ENCODE measurements around the gene BCAS1. TPM values are rescaled to one million over a fixed set of nuclear protein-coding genes. Genes with fewer than 3 reads are reported as not detected.

Gene BCAS1
- total RNA-seq, 2 donors from 2014 or later, result 2.1 TPM; not detected in 1

DNA sequence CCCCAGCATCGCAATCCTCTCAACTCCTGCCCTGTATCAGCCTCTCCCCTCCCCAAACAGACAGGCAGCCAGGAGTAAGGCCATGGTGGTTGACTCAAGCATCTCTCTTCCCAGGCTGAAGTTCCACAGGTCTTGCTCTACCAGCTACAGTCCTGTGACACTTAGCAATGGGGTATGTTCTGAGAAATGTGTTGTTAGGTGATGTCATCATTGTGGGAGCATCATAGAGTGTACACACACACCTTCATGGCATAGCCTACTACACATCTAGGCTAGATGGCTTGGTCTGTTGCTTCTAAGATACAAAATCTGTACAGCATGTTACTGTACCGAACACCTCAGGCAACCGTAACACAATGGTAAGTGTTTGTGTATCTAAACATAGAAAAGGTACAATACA lies 29.5 kb upstream of the BCAS1 start:
- TF ChIP-seq, protein P1, sequence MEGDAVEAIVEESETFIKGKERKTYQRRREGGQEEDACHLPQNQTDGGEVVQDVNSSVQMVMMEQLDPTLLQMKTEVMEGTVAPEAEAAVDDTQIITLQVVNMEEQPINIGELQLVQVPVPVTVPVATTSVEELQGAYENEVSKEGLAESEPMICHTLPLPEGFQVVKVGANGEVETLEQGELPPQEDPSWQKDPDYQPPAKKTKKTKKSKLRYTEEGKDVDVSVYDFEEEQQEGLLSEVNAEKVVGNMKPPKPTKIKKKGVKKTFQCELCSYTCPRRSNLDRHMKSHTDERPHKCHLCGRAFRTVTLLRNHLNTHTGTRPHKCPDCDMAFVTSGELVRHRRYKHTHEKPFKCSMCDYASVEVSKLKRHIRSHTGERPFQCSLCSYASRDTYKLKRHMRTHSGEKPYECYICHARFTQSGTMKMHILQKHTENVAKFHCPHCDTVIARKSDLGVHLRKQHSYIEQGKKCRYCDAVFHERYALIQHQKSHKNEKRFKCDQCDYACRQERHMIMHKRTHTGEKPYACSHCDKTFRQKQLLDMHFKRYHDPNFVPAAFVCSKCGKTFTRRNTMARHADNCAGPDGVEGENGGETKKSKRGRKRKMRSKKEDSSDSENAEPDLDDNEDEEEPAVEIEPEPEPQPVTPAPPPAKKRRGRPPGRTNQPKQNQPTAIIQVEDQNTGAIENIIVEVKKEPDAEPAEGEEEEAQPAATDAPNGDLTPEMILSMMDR (IDR thresholded peaks at IDR 0.05), result no peak
- no peak for TF ChIP-seq POLR2A (IDR thresholded peaks at IDR 0.05)
- H3K4me1 ChIP-seq, result no peaks in the 10 kb centered on the region
- no peaks in the 10 kb centered on the region for H3K36me3 ChIP-seq (replicated peaks in 1 of 2; ENCODE audit: insufficient read depth in 1 of 2, low read depth in 2 of 2)
- H3K27ac ChIP-seq, result no peak overlapping the region
- WGBS, 2 donors, result 84 to 93% methylated on average over 3 of the region's 3 CpGs
- no peak overlapping the region for H3K4me3 ChIP-seq
- no peaks in the 10 kb centered on the region for H3K27me3 ChIP-seq
- DNase-seq (no peak), ATAC-seq (no peak)
- intact Hi-C loops (cut with DNase I), result loop anchor here (5.0 kb wide), 2 partner anchors 97 to 547 kb away; no protein-coding TSS in a partner anchor
- H3K9me3 ChIP-seq, result no peaks in the 10 kb centered on the region

DNA sequence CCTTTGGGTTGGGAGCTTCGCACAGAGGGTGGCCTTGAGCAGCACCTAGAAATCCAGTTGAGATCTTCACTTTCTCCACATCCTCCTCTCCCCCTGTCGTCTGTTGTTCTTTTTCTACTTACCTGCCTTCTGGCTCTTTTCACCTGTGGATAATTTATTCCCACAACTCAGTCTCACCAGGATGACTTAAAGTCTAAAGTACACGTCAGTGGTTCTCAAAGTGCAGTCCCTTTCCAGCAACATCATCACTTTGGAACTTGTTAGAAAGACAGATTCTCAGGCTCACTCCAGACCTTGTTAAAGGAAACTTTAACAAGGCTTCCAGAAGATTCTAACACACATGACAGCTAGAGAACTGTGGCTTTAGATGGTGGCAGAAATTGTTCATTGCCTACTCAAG lies 27.7 kb upstream of the BCAS1 start:
- H3K27ac ChIP-seq, result no peak overlapping the region
- DNase-seq (no peak), ATAC-seq (no peak)
- no peaks in the 10 kb centered on the region for H3K9me3 ChIP-seq
- TF ChIP-seq POLR2A (IDR thresholded peaks at IDR 0.05), result no peak
- no peak overlapping the region for H3K4me3 ChIP-seq
- no peaks in the 10 kb centered on the region for H3K36me3 ChIP-seq (replicated peaks in 1 of 2; ENCODE audit: insufficient read depth in 1 of 2, low read depth in 2 of 2)
- H3K27me3 ChIP-seq, result no peaks in the 10 kb centered on the region
- intact Hi-C loops (cut with DNase I), result loop anchor here (5.0 kb wide), 2 partner anchors 99 to 549 kb away; no protein-coding TSS in a partner anchor
- no peaks in the 10 kb centered on the region for H3K4me1 ChIP-seq
- 57 to 68% methylated on average over 3 of the region's 3 CpGs for WGBS, 2 donors

DNA sequence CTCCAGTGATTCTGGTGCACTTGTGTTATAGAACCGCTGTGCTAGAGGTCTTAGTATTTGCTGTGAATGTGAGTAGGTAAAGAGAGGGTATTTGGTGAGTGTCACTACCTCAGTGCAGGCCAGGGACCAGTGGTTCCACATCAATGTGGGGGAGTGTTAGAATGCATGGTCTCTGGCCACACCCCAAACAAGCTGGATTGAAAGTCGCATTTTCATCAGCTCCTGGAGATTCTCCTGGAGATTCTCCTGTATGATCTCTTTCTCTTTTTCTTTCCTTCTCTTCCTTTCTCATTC lies 26.8 kb upstream of the BCAS1 start:
- ATAC-seq (no peak), DNase-seq (no peak)
- Histone ChIP-seq H3K9me3 (no peaks in the 10 kb centered on the region), H3K4me3 (no peak overlapping the region), H3K4me1 (no peaks in the 10 kb centered on the region), H3K36me3 (replicated peaks in 1 of 2; ENCODE audit: insufficient read depth in 1 of 2, low read depth in 2 of 2) (no peaks in the 10 kb centered on the region), H3K27me3 (no peaks in the 10 kb centered on the region), H3K27ac (no peak overlapping the region)
- TF ChIP-seq, protein P1 (IDR thresholded peaks at IDR 0.05), result no peak
- TF ChIP-seq POLR2A (IDR thresholded peaks at IDR 0.05), result no peak
- 79 to 80% methylated on average over 2 of the region's 2 CpGs for WGBS, 2 donors
- intact Hi-C loops (cut with DNase I), result loop anchor here (5.0 kb wide), 2 partner anchors 100 to 550 kb away; no protein-coding TSS in a partner anchor

DNA sequence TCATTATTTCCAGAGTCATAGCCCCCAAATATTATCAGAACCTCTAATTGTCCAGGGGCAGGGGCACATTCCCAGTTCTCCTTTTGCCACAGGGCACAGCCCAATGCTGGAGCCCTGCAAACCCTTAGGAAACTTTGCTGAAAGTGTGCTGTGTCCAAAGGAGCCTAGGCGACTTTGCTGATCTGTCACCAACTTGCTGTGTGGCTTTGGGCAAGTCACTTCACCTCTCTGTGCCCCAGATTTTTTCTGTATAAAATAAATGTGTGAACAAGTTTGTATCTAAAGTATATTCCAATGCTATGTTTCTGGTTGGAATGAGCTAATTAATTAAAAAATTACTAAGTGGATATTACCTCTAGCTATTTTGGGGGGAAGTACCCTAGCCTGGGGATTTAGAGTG lies 25.4 kb upstream of the BCAS1 start:
- TF ChIP-seq, protein P1 (IDR thresholded peaks at IDR 0.05), result no peak
- TF ChIP-seq POLR2A (IDR thresholded peaks at IDR 0.05), result no peak
- intact Hi-C loops (cut with DNase I), result loop anchor here (5.0 kb wide), 2 partner anchors 101 to 551 kb away; no protein-coding TSS in a partner anchor
- no peak overlapping the region for H3K4me3 ChIP-seq
- H3K36me3 ChIP-seq (replicated peaks in 1 of 2; ENCODE audit: insufficient read depth in 1 of 2, low read depth in 2 of 2), result no peaks in the 10 kb centered on the region
- WGBS, 2 donors, result 53 to 55% methylated on average over 1 of the region's 1 CpG
- DNase-seq (no peak), ATAC-seq (no peak)
- H3K27ac ChIP-seq, result no peak overlapping the region
- no peaks in the 10 kb centered on the region for H3K27me3 ChIP-seq
- no peaks in the 10 kb centered on the region for H3K9me3 ChIP-seq
- no peaks in the 10 kb centered on the region for H3K4me1 ChIP-seq

DNA sequence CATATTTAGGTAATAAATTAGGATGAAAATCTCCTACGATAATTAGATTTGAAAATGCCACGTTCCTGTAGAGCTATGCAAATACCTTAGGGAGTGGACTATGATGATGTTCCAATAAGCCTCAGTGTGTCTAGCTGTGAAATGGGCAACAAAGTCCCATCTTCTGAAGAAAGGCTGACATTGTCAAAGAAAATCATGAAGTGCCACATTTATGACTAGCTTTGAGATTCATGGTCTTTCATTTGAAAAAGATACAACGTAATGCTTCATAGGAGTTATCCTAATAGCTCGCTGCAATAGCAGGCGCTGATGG lies 23.8 kb upstream of the BCAS1 start:
- Histone ChIP-seq H3K27me3 (no peaks in the 10 kb centered on the region), H3K9me3 (no peaks in the 10 kb centered on the region), H3K4me1 (no peaks in the 10 kb centered on the region), H3K27ac (no peak overlapping the region), H3K4me3 (no peak overlapping the region), H3K36me3 (replicated peaks in 1 of 2; ENCODE audit: insufficient read depth in 1 of 2, low read depth in 2 of 2) (no peaks in the 10 kb centered on the region)
- intact Hi-C loops (cut with DNase I), result no loop called here
- 66 to 73% methylated on average over 5 of the region's 5 CpGs for WGBS, 2 donors
- no peak for DNase-seq
- no peak for ATAC-seq
- TF ChIP-seq, protein P1 (IDR thresholded peaks at IDR 0.05), result no peak
- no peak for TF ChIP-seq POLR2A (IDR thresholded peaks at IDR 0.05)

All from body of pancreas (tissue), 4 donors.